ENCODE results near the gene AATK.

The AATK gene

GRCh38 chr17:81179861-81180260 lies 13.8 kb upstream of the AATK start:
- no peak for DNase-seq

- no peak for DNase-seq
Measured at GRCh38 chr17:81179220-81179619, 13.2 kb upstream of the AATK start.

GRCh38 chr17:81178136-81179091 lies 12.4 kb upstream of the AATK start:
- no peak for DNase-seq

- peak; percentile 16 for DNase-seq
Measured at GRCh38 chr17:81176666-81177065, 10.6 kb upstream of the AATK start.

- no peak for DNase-seq
Measured at GRCh38 chr17:81173762-81174155, 7.7 kb upstream of the AATK start.

GRCh38 chr17:81173052-81173761 lies 7.2 kb upstream of the AATK start:
- DNase-seq: peak; percentile 5

- no peak for DNase-seq
Measured at GRCh38 chr17:81171941-81172340, 5.9 kb upstream of the AATK start.

- no peak for DNase-seq
Measured at GRCh38 chr17:81170727-81171494, 4.9 kb upstream of the AATK start.

- no peak for DNase-seq
Measured at GRCh38 chr17:81169870-81170309, 3.9 kb upstream of the AATK start.

GRCh38 chr17:81167638-81168037 lies 1.6 kb upstream of the AATK start:
- no peak for DNase-seq

GRCh38 chr17:81167194-81167524 lies 1.1 kb upstream of the AATK start:
- DNase-seq: no peak

- no peak for DNase-seq
Measured at GRCh38 chr17:81165246-81166032, 582 bp downstream of the AATK start, which contains the start of gene PVALEF. Gene PVALEF, plus strand, starts transcription at chr17:81165507. Its CDS starts 15,720 bp downstream, at chr17:81181227.

- no peak for DNase-seq
Measured at GRCh38 chr17:81164371-81165245, 1.4 kb downstream of the AATK start.

GRCh38 chr17:81163703-81164370 lies 2.2 kb downstream of the AATK start:
- DNase-seq: no peak

- no peak for DNase-seq
Measured at GRCh38 chr17:81163051-81163695, 2.8 kb downstream of the AATK start.

GRCh38 chr17:81162491-81162890 lies 3.5 kb downstream of the AATK start:
- no peak for DNase-seq

GRCh38 chr17:81161972-81162371 lies 4.0 kb downstream of the AATK start:
- no peak for DNase-seq

- no peak for DNase-seq
Measured at GRCh38 chr17:81161536-81161935, 4.5 kb downstream of the AATK start.

- DNase-seq: no peak
Measured at GRCh38 chr17:81160747-81161453, 5.1 kb downstream of the AATK start.

GRCh38 chr17:81160306-81160705 lies 5.7 kb downstream of the AATK start:
- no peak for DNase-seq

All from hematopoietic multipotent progenitor cell treated with erythropoietin and hydrocortisone succinate and interleukin-3 and kit ligand, for 8 days (in vitro differentiated cells).